Amniotic epithelial cell (primary cell): ENCODE data around the gene CDSN.
"Not testable (repeated sequence)": the region's sequence is repeated elsewhere in the genome, so short reads cannot be mapped to it uniquely, and the experiment has no call there.

Source experiments
- DNase-seq: peaks from one replicate; pipeline ENCODE4 v3.0.0-alpha.2; 2010; ENCODE audit warnings: low read depth

CDSN gene

GRCh38 chr6:31087494-31088089 is 32.7 kb downstream of the CDSN start:
- DNase-seq = peak; percentile 83

- peak; percentile 93 for DNase-seq
Measured at GRCh38 chr6:31086788-31087440, 33.3 kb downstream of the CDSN start.

- peak; percentile 84 for DNase-seq
Measured at GRCh38 chr6:31083742-31084354, 36.4 kb downstream of the CDSN start.

DNA sequence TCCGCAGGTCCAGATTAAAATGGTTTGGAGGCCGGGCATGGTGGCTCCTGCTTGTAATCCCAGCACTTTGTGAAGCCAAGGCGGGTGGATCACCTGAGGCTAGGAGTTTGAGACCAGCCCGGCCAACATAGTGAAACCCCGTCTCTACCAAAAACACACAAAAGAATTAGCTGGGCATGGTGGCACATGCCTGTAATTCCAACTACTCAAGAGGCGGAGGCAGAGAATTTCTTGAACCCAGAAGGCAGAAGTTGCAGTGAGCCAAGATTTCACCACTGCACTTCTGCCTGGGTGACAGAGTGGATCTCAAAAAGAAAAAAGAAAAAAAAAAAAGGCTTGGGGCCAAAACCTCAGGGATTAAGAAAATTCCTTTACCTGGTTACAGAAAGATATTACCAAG is 38.4 kb downstream of the CDSN start:
- no peak for DNase-seq

DNA sequence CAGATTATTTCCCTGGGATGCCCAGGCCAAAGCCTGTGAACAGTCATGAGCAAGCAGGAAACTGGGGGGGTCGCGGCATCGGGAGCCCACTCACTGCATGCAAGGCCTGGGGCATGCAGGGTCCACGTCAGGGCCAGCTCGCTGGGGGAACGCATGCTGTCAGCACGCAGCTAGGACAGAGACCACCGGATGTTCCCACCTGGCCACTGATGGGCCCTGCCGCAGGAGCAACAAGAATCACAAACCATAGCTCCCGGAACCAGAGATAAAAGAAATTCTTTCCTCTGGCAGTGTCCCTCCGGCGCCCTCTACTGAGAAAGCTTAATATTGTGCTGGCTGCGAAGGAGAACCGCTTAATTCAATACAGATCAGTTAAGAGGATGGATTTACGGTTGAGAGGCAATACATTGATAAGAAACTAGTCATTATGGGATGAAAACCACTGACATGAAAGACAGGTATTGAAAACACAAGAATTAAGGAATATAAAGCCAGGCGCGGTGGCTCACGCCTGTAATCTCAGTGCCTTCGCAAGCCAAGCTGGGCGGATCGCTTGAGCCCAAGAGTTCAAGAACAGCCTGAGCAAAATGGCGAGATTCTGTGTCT is 40.5 kb downstream of the CDSN start:
- DNase-seq = peak; percentile 51

GRCh38 chr6:31076611-31077010 is 43.6 kb downstream of the CDSN start:
- DNase-seq = no peak

DNA sequence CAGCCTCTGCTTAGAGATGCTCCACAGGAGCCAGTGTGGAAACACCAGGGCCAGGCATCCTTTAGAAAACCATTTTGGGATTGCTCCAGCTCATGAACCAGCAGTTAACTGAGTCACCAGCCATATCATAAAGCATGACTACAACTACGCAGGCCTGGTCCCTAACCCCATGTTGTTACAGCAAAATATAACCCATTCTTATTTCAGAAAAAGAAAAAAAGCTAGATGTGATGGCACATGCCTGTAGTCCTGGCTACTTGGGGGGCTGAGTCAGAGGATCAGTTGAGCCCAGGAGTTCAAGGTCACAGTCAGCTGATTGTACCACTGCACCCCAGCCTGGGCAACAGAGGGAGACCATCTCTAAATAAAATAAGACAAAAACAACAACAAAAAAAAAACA is 44.7 kb downstream of the CDSN start:
- peak; percentile 83 for DNase-seq

- DNase-seq = no peak
Measured at GRCh38 chr6:31074401-31074800, 45.8 kb downstream of the CDSN start.

DNA sequence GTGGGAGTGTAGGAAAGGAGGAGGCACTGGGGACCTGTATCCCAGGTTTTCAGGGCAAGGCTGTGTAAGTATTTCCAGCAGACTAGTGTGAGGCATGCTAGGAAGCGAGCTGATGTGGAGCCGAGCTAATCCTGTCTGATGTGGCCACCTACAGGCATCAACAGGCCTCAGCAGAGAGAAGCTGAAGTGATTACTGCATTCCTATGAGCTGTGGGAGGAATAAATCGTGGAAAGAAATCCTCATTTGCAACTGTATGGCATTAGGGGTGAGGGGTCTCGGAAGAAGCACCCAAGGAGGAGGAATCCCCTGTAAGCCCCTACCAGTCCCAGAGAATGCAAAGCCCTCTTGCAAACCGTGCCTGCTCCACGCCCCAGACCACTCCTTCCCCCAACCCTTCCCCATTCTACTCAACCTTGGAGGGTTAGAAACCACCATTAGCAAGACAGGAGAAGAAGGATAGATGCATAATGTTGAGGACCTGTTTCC is 49.5 kb downstream of the CDSN start:
- peak; percentile 84 for DNase-seq

- DNase-seq = peak; percentile 84
Measured at GRCh38 chr6:31068669-31069340, 51.4 kb downstream of the CDSN start.

GRCh38 chr6:31067891-31068668 is 52.2 kb downstream of the CDSN start:
- not testable (repeated sequence) for DNase-seq

GRCh38 chr6:31067028-31067427 is 53.2 kb downstream of the CDSN start:
- not testable (repeated sequence) for DNase-seq

- no peak for DNase-seq
Measured at GRCh38 chr6:31065556-31065955, 54.7 kb downstream of the CDSN start.
